H9 (cell line): Measurements from ENCODE around the gene PDYN. TPM values are rescaled to one million over a fixed set of nuclear protein-coding genes. Genes with fewer than 3 reads are reported as not detected.

Source experiments
- DNase-seq: peaks from one replicate; pipeline ENCODE4 v3.0.0-alpha.2; 2017
- H2AFZ ChIP-seq: one replicate; pipeline ENCODE4 v1.6.1; 2013; ENCODE audit warnings: mild to moderate bottlenecking, low read length, control low read depth, moderate library complexity
- H2AK5ac ChIP-seq: 2 replicates; pipeline ENCODE4 v1.6.1; 2013; ENCODE audit warnings: low read length, control low read depth, mixed read lengths; ENCODE audit not compliant: insufficient read length
- H2BK120ac ChIP-seq: one replicate; pipeline ENCODE4 v1.6.1; 2013; ENCODE audit warnings: low read depth, mild to moderate bottlenecking, low read length, control low read depth, inconsistent platforms; ENCODE audit not compliant: poor library complexity, severe bottlenecking
- H2BK12ac ChIP-seq: 2 replicates; pipeline ENCODE4 v1.6.1; 2013; ENCODE audit warnings: low read length, control low read depth, mixed read lengths, low read depth; ENCODE audit not compliant: insufficient read length
- H2BK15ac ChIP-seq: 2 replicates; pipeline ENCODE4 v1.6.1; 2013; ENCODE audit warnings: low read depth, low read length, control low read depth
- H2BK20ac ChIP-seq: one replicate; pipeline ENCODE4 v1.6.1; 2013; ENCODE audit warnings: low read depth, mild to moderate bottlenecking, low read length, control low read depth, inconsistent platforms; ENCODE audit not compliant: poor library complexity, severe bottlenecking
- H2BK5ac ChIP-seq: 2 replicates; pipeline ENCODE4 v1.6.1; 2013; ENCODE audit warnings: low read length, control low read depth, mixed read lengths; ENCODE audit not compliant: insufficient read length
- H3K14ac ChIP-seq: 2 replicates; pipeline ENCODE4 v1.6.1; 2013; ENCODE audit warnings: low read length, control low read depth; ENCODE audit not compliant: insufficient read depth
- H3K18ac ChIP-seq: 2 replicates; pipeline ENCODE4 v1.6.1; 2013; ENCODE audit warnings: low read depth, mild to moderate bottlenecking, mixed read lengths, low read length, control low read depth; ENCODE audit not compliant: insufficient read length
- H3K23ac ChIP-seq: 2 replicates; pipeline ENCODE4 v1.6.1; 2013; ENCODE audit warnings: low read length, control low read depth, mixed read lengths, low read depth; ENCODE audit not compliant: insufficient read length
- H3K23me2 ChIP-seq: 2 replicates; pipeline ENCODE4 v1.6.1; 2013; ENCODE audit warnings: low read depth, mild to moderate bottlenecking, mixed read lengths, low read length, control low read depth; ENCODE audit not compliant: insufficient read length, poor library complexity, severe bottlenecking
- H3K27ac ChIP-seq: 2 replicates; pipeline ENCODE4 v1.5.1; 2013; ENCODE audit warnings: low read length, control low read depth, mixed read lengths, low read depth; ENCODE audit not compliant: insufficient read length
- H3K27me3 ChIP-seq: 2 replicates; pipeline ENCODE4 v1.6.1; 2013; ENCODE audit warnings: low read length, control low read depth, inconsistent platforms; ENCODE audit not compliant: insufficient read depth
- H3K4ac ChIP-seq: 2 replicates; pipeline ENCODE4 v1.6.1; 2013; ENCODE audit warnings: low read depth, mild to moderate bottlenecking, control low read depth, inconsistent platforms, low read length, moderate library complexity
- H3K4me1 ChIP-seq: 2 replicates; pipeline ENCODE4 v1.6.1; 2013; ENCODE audit warnings: low read length, control low read depth, inconsistent platforms; ENCODE audit not compliant: insufficient read depth
- H3K4me2 ChIP-seq: 2 replicates; pipeline ENCODE4 v1.6.1; 2013; ENCODE audit warnings: low read length, control low read depth, mixed read lengths; ENCODE audit not compliant: insufficient read length, insufficient read depth
- H3K56ac ChIP-seq: 2 replicates; pipeline ENCODE4 v1.6.1; 2013; ENCODE audit warnings: low read depth, mild to moderate bottlenecking, mixed read lengths, low read length, control low read depth; ENCODE audit not compliant: insufficient read length
- H3K79me1 ChIP-seq: 2 replicates; pipeline ENCODE4 v1.6.1; 2013; ENCODE audit warnings: low read depth, mild to moderate bottlenecking, moderate library complexity, low read length, control low read depth, inconsistent platforms; ENCODE audit not compliant: insufficient read depth, poor library complexity, severe bottlenecking
- H3K79me2 ChIP-seq: 2 replicates; pipeline ENCODE4 v1.6.1; 2013; ENCODE audit warnings: low read length, control low read depth, inconsistent platforms; ENCODE audit not compliant: insufficient read depth
- H3K9ac ChIP-seq: 2 replicates; pipeline ENCODE4 v1.6.1; 2013; ENCODE audit warnings: low read length, control low read depth, mixed read lengths; ENCODE audit not compliant: insufficient read length; ENCODE audit errors: extremely low read depth
- H3K9me3 ChIP-seq: one replicate; pipeline ENCODE4 v1.6.1; 2013; ENCODE audit warnings: low read depth, low read length, inconsistent platforms; ENCODE audit not compliant: control insufficient read depth
- H3T11ph ChIP-seq: one replicate; pipeline ENCODE4 v1.6.1; 2013; ENCODE audit warnings: mild to moderate bottlenecking, low read length, control low read depth, inconsistent platforms
- H4K20me1 ChIP-seq: one replicate; pipeline ENCODE4 v1.6.1; 2013; ENCODE audit not compliant: control insufficient read depth, insufficient read length, insufficient read depth
- H4K5ac ChIP-seq: 2 replicates; pipeline ENCODE4 v1.6.1; 2013; ENCODE audit warnings: low read depth, mild to moderate bottlenecking, mixed read lengths, low read length, control low read depth; ENCODE audit not compliant: insufficient read length
- H4K8ac ChIP-seq: replicated peaks from 2 replicates; pipeline ENCODE4 v1.6.1; 2013; ENCODE audit warnings: low read length, control low read depth, mixed read lengths, low read depth; ENCODE audit not compliant: insufficient read length
- H4K91ac ChIP-seq: 2 replicates; pipeline ENCODE4 v1.6.1; 2013; ENCODE audit warnings: low read depth, mild to moderate bottlenecking, moderate library complexity, mixed read lengths, low read length, control low read depth; ENCODE audit not compliant: insufficient read length
- H3K27ac Mint-ChIP-seq, 3 experiments: 2 replicates in 2 of 3; 3 replicates in 1 of 3; pipeline ENCODE4 v1.8.0; 2020 to 2021; ENCODE audit warnings: mixed read lengths in 3 of 3, mild to moderate bottlenecking in 1 of 3, moderate library complexity in 1 of 3
- H3K27me3 Mint-ChIP-seq: 2 replicates; pipeline ENCODE4 v1.8.0; 2021; ENCODE audit warnings: low read depth, mild to moderate bottlenecking, moderate library complexity, mixed read lengths
- H3K36me3 Mint-ChIP-seq, 3 experiments: 2 replicates in 2 of 3; 3 replicates in 1 of 3; pipeline ENCODE4 v1.8.0; 2020 to 2021; ENCODE audit warnings: low read depth in 3 of 3, mixed read lengths in 3 of 3; ENCODE audit not compliant: insufficient read depth in 1 of 3
- H3K4me1 Mint-ChIP-seq, 2 experiments: 2 replicates each; pipeline ENCODE4 v1.8.0; 2020; ENCODE audit warnings: mixed read lengths in 2 of 2
- H3K4me3 Mint-ChIP-seq, 2 experiments: 2 replicates in 1 of 2; 3 replicates in 1 of 2; pipeline ENCODE4 v1.8.0; 2020 to 2021; ENCODE audit warnings: mild to moderate bottlenecking in 2 of 2, mixed read lengths in 2 of 2, moderate library complexity in 1 of 2
- H3K9me3 Mint-ChIP-seq, 2 experiments: 2 replicates in 1 of 2; 3 replicates in 1 of 2; pipeline ENCODE4 v1.8.0; 2020; ENCODE audit warnings: mild to moderate bottlenecking in 2 of 2, mixed read lengths in 2 of 2, moderate library complexity in 1 of 2
- CTCF ChIP-seq: fragments of 200-600 bp; sonication (generic); conservative IDR thresholded peaks from 3 replicates; pipeline ENCODE4 v1.8.0; 2021; ENCODE audit warnings: antibody characterized with exemption, mild to moderate bottlenecking
- WGBS: extraction: QIAGEN DNeasy Blood & Tissue Kit; methylation state at CpG from one replicate; pipeline ENCODE4 v1.1.7; 2013; ENCODE audit warnings: missing lambda C conversion rate, low lambda C conversion rate, mixed read lengths; ENCODE audit not compliant: insufficient read length; ENCODE audit errors: extremely low coverage; 5-methylcytosine and 5-hydroxymethylcytosine counted together
- total RNA-seq: library from RNA; stranded (reverse); gene quantifications from 2 replicates; pipeline ENCODE4 v1.2.1, GENCODE V29; 2021

Gene PDYN
- total RNA-seq, 1 experiment from 2014 or later: 0.63 TPM

- Histone ChIP-seq H3K4me2 (peak overlapping the region; percentile 43), H3K9ac (no peak overlapping the region)
These were observed 28.1 kb downstream of the PDYN start for GRCh38 chr20:1965520-1966351.

More at GRCh38 chr20:1965520-1966351, 28.1 kb downstream of the PDYN start:
- Histone ChIP-seq H3K4me1 (peaks cover 5% of the 10 kb centered on the region; the same call in 1 of the 2 replicates), H3K27me3 (no peaks in the 10 kb centered on the region), H4K20me1 (no peaks in the 10 kb centered on the region), H4K8ac (no peak overlapping the region), H2AK5ac (no peak overlapping the region), H3T11ph (no peak overlapping the region), H2BK120ac (no peak overlapping the region), H3K18ac (no peak overlapping the region), H4K5ac (no peak overlapping the region), H3K9me3 (no peaks in the 10 kb centered on the region), H2BK15ac (no peak overlapping the region), H4K91ac (no peak overlapping the region), H3K79me2 (no peaks in the 10 kb centered on the region), H3K23ac (no peak overlapping the region), H3K27ac (no peak overlapping the region), H3K56ac (no peak overlapping the region), H2AFZ (peak overlapping the region; percentile 0), H2BK12ac (no peak overlapping the region), H3K14ac (no peak overlapping the region), H3K79me1 (no peaks in the 10 kb centered on the region), H2BK20ac (no peak overlapping the region), H3K23me2 (peaks cover 3% of the 10 kb centered on the region), H3K4ac (no peak overlapping the region), H2BK5ac (no peak overlapping the region)
- Mint-ChIP-seq H3K4me3 (peak overlapping the region; percentile 34 to 64; a peak in 4 of 5 replicates), H3K27me3 (peaks cover 30% of the 10 kb centered on the region), H3K4me1 (peaks cover 55 to 56% of the 10 kb centered on the region in 2 experiments), H3K36me3 (no peaks in the 10 kb centered on the region; a peak in 1 of 7 replicates), H3K27ac (no peak overlapping the region), H3K9me3 (no peaks in the 10 kb centered on the region; a peak in 1 of 5 replicates)
- peak; percentile 96 for TF ChIP-seq CTCF
- WGBS: no CpG with 5 or more reads among the region's 28 CpGs
- DNase-seq: peak; percentile 87
